HG02588 (cell line): ENCODE data around the gene CLDN4.
"Not testable (repeated sequence)": the region's sequence is repeated elsewhere in the genome, so short reads cannot be mapped to it uniquely, and the experiment has no call there.

Experiments used
- ATAC-seq: cut with Tn5 transposase; IDR thresholded peaks from one replicate; pipeline ENCODE4 v1.9.1; 2021; ENCODE audit warnings: mild to moderate bottlenecking, moderate library complexity; ENCODE audit not compliant: unreplicated experiment

The CLDN4 gene

DNA sequence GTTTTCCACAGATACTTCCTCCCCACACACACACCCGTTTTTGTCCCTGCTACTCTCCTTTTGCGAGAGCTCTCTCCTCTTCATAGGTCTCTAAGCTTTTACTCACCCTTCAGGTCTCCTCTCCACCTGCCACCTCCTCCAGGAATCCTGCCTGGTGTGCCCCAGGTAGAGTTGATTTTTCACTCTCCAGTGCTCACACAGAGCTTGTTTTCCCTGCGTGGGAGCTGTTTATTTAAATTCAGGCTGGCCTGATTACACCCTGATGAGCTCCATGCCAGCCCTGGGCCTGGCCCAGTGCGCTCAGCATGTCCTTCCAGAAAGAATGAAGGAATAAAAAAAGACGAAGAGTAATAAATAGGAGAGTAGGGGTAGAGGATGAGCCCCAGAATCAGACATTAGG lies 7.5 kb upstream of the CLDN4 start:
- ATAC-seq: no peak

GRCh38 chr7:73823873-73824592 lies 6.8 kb upstream of the CLDN4 start:
- ATAC-seq: no peak

DNA sequence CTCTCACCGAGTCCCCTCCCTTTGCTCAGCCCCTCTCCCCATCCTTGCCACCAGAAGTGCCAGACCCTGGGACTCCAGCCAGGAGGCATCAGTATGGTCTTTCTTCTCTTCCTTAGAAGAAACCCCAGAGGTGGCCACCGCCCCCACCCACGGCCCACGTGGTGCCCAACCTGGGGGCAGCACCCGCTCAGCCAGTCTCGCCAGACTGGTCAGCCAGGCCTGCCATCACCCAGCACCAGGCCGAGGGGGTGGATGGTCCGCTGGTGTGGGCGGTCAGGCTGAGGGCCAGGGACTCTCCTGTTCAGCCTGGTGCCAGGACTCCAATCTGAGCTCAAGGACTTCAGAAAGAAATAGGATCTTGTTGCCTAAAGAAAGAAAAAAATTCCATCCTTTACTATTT lies 5.8 kb upstream of the CLDN4 start:
- no peak for ATAC-seq

- ATAC-seq: no peak
Observed at GRCh38 chr7:73827567-73828106, 3.2 kb upstream of the CLDN4 start.

- ATAC-seq: no peak
Observed at GRCh38 chr7:73828107-73828803, 2.5 kb upstream of the CLDN4 start.

DNA sequence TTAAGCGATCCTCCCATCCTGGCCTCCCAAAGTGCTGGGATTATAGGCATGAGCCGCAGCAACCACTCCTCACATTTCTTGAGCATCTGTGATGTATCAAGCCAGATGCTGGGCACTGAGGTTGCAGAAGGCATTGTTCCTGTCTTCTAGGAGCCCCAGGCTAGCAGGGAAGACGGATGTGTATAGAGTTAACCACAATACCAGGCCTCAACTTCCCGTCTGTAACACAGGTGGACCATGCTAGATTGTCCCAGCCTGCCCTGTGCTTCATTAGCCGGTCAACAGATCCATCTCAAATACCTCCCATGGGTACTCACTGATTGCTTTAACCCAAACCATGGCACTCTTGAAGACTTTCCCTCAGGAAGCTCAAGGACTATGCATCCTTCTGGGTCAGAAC lies 1.8 kb upstream of the CLDN4 start:
- no peak for ATAC-seq

DNA sequence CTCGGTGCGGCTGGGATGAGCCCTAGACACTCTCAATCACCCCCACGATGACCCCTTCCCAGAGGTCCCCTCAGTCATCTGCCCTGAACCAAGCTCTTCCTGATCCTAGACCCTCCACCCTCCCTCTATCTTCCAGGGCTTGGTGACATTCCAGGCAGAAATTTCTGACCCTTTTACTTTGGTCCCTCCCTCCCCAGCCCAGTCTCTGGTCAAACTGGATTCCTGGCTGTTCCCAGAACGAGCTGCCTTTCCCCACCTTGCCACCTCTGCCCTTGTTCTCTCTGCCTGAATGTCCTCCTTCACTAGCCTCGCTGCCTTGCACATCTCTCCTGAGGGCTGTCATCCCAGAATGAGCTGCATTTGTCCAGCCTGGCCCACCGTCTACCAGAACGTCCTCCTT lies 1.3 kb upstream of the CLDN4 start:
- ATAC-seq: no peak

DNA sequence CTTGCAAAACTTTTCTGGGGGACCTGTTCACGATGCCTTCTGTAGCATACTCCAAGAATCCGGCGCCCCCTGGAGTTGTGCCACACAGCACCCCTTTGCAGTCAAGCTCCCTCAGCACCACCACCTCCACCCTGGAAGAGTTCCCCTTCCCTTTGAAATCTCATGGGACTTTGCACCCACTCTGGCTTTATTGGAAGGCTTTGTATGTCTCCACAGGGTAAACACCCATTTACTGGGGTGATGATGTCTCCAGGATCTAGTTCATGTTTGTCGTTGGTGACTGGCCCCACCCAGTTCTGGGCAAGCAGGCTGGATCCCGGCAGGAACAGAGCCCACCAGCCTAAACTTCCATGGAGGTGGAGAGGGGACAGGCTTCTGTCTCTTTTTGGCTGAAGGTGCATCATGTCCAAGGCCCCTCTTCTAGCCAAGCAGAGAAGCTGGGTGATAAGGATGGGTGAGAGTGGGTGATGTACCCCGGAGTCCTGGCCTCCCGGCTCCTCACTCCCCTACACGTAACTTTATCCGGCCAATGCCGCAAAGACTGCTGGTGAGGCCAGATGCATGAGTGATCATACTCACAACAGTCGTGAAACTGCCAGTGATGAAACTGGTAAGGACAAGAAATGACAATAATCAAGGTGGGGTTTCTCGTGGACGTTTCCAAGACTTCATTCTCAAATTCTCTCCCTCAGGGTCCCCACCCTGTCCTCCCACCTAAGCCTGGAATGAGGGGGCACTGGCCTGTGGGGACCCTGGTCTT lies 695 bp upstream of the CLDN4 start:
- ATAC-seq: no peak

GRCh38 chr7:73831584-73831833 lies 713 bp downstream of the CLDN4 start:
- ATAC-seq: no peak

- no peak for ATAC-seq
Observed at GRCh38 chr7:73831834-73832651, 1.2 kb downstream of the CLDN4 start.

- no peak for ATAC-seq
Observed at GRCh38 chr7:73832806-73833205, 2.0 kb downstream of the CLDN4 start.

DNA sequence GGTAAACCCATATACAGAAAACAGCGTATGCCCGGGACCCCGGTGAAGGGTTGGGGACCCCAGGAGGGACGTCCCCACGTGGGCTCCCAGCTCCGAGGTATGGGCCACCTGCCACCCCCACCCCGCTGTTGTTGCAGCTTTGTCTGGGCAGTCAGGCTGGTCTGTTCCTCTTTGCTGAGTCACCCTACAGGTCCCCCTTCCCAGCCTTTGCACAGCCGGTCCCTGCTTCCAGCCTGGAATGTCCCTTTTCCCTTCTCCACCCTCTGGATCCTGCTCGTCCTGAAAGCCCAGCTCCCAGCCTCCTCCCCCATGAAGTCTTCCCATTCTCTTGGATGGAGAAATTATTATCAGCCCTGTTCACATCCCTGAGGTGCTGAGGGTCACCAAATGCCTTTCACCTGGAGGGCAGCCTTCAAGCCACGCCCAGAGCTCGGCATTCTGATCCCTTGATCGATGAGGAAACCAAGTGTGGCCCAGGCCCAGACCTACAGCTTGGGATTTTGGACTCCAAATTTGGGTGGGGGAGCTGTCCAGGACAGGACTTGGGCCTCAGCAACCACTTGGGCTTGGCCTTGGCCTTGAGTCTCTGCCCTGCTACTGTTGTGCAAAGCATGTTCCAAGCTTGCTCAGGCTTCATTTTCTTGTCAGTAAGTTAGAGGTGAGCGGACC lies 2.6 kb downstream of the CLDN4 start:
- no peak for ATAC-seq

GRCh38 chr7:73834626-73835191 lies 3.9 kb downstream of the CLDN4 start:
- no peak for ATAC-seq

DNA sequence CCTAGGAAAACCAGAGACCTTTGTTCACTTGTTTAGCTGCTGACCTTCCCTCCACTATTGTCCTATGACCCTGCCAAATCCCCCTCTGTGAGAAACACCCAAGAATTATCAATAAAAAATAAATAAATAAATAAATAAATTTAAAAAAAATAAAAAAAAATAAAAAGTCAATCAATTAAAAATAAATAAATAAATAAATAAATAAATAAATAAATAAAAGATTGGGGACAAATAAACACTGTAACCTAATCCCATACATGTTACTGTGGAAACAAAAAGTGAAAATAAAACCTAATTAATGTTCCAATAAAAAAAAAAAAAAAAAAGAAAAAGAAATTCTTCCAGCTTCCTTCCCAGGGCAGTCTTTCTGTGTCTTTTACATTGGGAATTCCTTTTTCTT lies 6.4 kb downstream of the CLDN4 start:
- ATAC-seq: not testable (repeated sequence)

- no peak for ATAC-seq
Observed at GRCh38 chr7:73838642-73839041, 7.8 kb downstream of the CLDN4 start.

DNA sequence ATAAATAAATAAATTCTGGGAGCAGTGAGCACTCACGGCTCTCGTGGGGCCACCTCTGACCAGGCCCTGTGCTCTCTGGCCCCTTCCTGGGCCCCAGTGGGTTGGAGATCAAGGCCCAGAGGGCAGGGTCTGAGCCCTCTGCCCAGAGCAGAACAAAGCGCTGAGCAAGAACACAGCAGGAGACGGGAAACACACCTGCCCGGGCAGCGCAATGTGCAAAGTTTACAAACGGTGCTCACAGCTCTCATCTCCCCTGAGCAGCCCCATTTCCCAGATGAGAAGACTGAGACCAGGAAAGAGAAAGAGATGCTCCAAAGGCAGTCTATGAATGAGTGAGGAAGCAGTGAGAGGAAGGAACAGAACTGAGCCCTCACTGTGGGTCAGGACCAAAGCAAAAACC lies 8.5 kb downstream of the CLDN4 start:
- no peak for ATAC-seq

DNA sequence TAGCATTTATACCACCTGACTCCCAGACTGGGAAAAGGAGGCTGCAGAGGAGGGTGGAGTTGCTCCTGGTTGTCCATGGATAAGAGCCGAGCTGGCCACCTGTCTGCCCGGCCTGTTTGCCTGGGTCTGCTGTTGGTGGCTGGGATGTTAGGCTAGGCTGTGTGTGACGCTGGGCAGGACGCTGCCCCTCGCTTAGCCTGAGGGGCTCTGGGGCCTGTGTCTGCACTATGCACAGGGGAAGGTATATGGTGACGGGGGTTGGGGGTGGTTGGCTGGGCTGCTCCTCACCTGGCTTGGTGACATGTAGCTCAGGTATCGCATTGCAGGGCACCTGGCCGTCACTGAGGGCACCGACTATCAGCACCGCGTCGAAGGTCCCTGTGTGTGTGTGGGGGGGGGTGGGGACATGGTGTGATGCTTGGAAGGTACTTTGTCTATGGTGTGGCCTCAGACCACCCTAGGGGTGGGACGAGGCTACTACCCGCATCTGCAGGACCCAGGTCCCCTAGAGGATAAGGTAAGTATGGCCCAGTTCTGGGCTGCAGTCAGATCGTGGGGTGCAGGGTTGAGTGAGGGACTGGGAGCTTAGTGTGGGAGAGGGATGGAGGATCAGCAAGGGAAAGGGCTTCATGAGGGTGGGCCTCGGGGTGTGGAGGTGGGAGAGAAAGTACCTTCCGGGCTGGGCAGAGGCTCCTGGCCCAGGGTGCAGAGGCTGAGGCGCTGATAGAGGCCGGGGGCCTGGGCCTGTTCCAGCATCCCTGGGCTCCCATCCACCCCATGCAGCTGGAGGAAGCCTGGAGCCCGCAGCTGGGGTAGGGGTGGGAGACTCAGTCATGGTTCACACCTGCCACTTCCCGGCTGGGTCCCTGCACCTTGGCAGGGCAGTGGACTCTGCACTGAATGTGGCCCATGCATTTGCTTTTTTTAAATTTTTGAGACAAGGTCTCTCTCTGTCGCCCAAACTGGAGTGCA lies 9.2 kb downstream of the CLDN4 start:
- no peak for ATAC-seq

GRCh38 chr7:73840715-73841379 lies 10.1 kb downstream of the CLDN4 start:
- no peak for ATAC-seq

GRCh38 chr7:73841689-73842066 lies 10.9 kb downstream of the CLDN4 start:
- ATAC-seq: no peak
